ENCODE data around the gene CENPV.

- TF ChIP-seq CTCF (IDR thresholded peaks at IDR 0.05) (no peak), POLR2A (IDR thresholded peaks at IDR 0.05) (no peak)
These were observed 1.4 kb downstream of the CENPV start for GRCh38 chr17:16351831-16352230.

Data from breast epithelium (tissue), 3 donors.